SH-SY5Y (cell line): ENCODE results near the gene PRUNE2.

Source experiments
- GATA2 ChIP-seq: IDR thresholded peaks from 2 replicates; pipeline ENCODE4 v1.6.1; 2011; ENCODE audit warnings: mild to moderate bottlenecking, low read depth, low read length
- GATA3 ChIP-seq: IDR thresholded peaks from 2 replicates; pipeline ENCODE4 v1.6.1; 2011; ENCODE audit warnings: low read depth, mild to moderate bottlenecking, low read length, moderate library complexity

- no peak for TF ChIP-seq GATA2
- no peak for TF ChIP-seq GATA3
Observed at GRCh38 chr9:76585487-76586389, 320.2 kb downstream of the PRUNE2 start.
